Spleen (tissue), 11 donors: ENCODE results near the gene TMEM158. TPM values are rescaled to one million over a fixed set of nuclear protein-coding genes. Genes with fewer than 3 reads are reported as not detected.

ENCODE experiments used
- DNase-seq: peaks from one replicate; pipeline ENCODE4 v3.0.0-alpha.2; 2020
- H3K27ac ChIP-seq, 8 donors: fragments of 200-600 bp; sonication (generic) in 7 of 8; 1 replicate in 4 of 8; 2 replicates in 4 of 8; pipeline versions ENCODE4 v1.5.0 to v1.8.0; 2016 to 2021; ENCODE audit warnings: inconsistent platforms in 4 of 8, mild to moderate bottlenecking in 4 of 8, moderate library complexity in 1 of 8
- H3K27me3 ChIP-seq, 7 donors: fragments of 200-600 bp; sonication (generic) in 6 of 7; replicated peaks in 1 of 7; 1 replicate in 4 of 7; 2 replicates in 3 of 7; pipeline versions ENCODE4 v1.5.0 to v1.8.0; 2016 to 2021; ENCODE audit warnings: inconsistent platforms in 3 of 7, mild to moderate bottlenecking in 1 of 7
- H3K36me3 ChIP-seq, 6 donors: fragments of 200-600 bp; sonication (generic) in 5 of 6; 1 replicate in 4 of 6; 2 replicates in 2 of 6; pipeline versions ENCODE4 v1.5.0 to v1.8.0; 2016 to 2021; ENCODE audit warnings: inconsistent platforms in 2 of 6
- H3K4me1 ChIP-seq, 6 donors: fragments of 200-600 bp; sonication (generic) in 5 of 6; 1 replicate in 3 of 6; 2 replicates in 3 of 6; pipeline versions ENCODE4 v1.5.0 to v1.8.0; 2016 to 2021; ENCODE audit warnings: inconsistent platforms in 3 of 6
- H3K4me3 ChIP-seq, 8 donors: fragments of 200-600 bp; sonication (generic) in 7 of 8; 1 replicate in 4 of 8; 2 replicates in 4 of 8; pipeline versions ENCODE4 v1.5.0 to v1.8.0; 2016 to 2021; ENCODE audit warnings: inconsistent platforms in 4 of 8, mild to moderate bottlenecking in 4 of 8, moderate library complexity in 2 of 8
- H3K9me3 ChIP-seq, 8 donors: fragments of 200-600 bp; sonication (generic) in 7 of 8; 1 replicate in 4 of 8; 2 replicates in 4 of 8; pipeline versions ENCODE4 v1.5.0 to v1.8.0; 2016 to 2021; ENCODE audit warnings: inconsistent platforms in 4 of 8
- CTCF ChIP-seq, 11 experiments: fragments of 200-600 bp in 7 of 11; fragments of 450-650 bp in 4 of 11; sonication (generic) in 4 of 11; IDR thresholded peaks in 8 of 11; conservative IDR thresholded peaks in 3 of 11; 1 replicate in 7 of 11; 2 replicates in 4 of 11; pipeline versions ENCODE4 v1.4.0 to v1.8.0; 2016 to 2021; ENCODE audit warnings: antibody characterized with exemption in 11 of 11, inconsistent platforms in 4 of 11, mild to moderate bottlenecking in 1 of 11
- POLR2A ChIP-seq, 3 donors: fragments of 450-650 bp; IDR thresholded peaks; one replicate each; pipeline ENCODE4 v1.5.1; 2017; ENCODE audit warnings: antibody characterized with exemption in 3 of 3, mild to moderate bottlenecking in 1 of 3
- POLR2AphosphoS5 ChIP-seq, 3 donors: sonication (generic); formaldehyde crosslinking; IDR thresholded peaks; one replicate each; pipeline ENCODE4 v1.5.1; 2017; ENCODE audit warnings: antibody characterized with exemption in 3 of 3
- WGBS, 5 donors: extraction: QIAGEN DNeasy Blood & Tissue Kit in 3 of 5; methylation state at CpG; one replicate each; pipeline versions ENCODE4 v1.1.5 to v1.1.7; 2013 to 2018; 5-methylcytosine and 5-hydroxymethylcytosine counted together
- intact Hi-C: fragments of 100-400 bp; cut with DNase I; formaldehyde crosslinking; loops from one replicate; pipeline ENCODE4 v1.15.0; 2023; ENCODE audit warnings: low total_unique reads
- polyA plus RNA-seq, 3 donors: library from polyadenylated mRNA; stranded (reverse); fragments of 200-250 nt; gene quantifications; one replicate each; pipeline ENCODE4 v1.2.1, GENCODE V29; 2013
- total RNA-seq, 7 donors: library from RNA; depleted of rRNA in 3 of 7; stranded (reverse); fragments of >200 nt in 3 of 7; fragmentation: NEBNext Ultra II Directional in 4 of 7; extraction: Animal tissue kit (Norgen Biotek cat#: 25700) in 4 of 7; gene quantifications; one replicate each; pipeline versions ENCODE4 v1.1.0 to v1.2.1, GENCODE V29; 2016 to 2021
- donor health status: healthy with polysubstance abuse.
- donor health status: DM: no; HTN: no; CAD: no; lungs with moderate emphysema.
- donor health status: DM: no; HTN: no; CAD: no.
- donor health status: Bipolar disorder and iron deficiency.
- donor health status: healthy.
- donor health status: DM: no; HTN: no; CAD: no.
- donor health status: DM: yes; HTN: yes; CAD: no.

The TMEM158 gene
- total and polyA plus RNA-seq, 10 donors, result 0.26 to 1.7 (median 0.79) TPM; not detected in 1

DNA sequence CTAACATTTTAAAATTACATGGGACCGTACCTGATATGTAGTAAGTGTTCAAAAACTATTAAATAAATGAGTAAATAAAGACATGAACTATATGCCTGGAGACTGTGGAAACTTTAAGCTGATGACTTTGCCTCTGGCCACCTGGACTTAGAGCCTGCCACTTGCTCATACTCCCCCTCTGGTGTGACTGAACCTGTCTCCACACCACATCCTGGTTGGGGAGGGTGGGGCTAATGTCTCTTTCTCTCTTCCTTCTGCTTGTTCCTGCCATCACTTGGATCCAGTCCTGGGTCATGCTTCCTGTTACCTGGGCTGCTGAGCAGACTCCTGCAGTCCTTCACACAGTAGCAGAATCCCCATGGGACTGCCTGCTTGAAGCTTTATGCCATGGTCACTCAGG is 8.2 kb upstream of the TMEM158 start:
- H3K27me3 ChIP-seq, result peaks cover 0 to 31% (median 5%) of the 10 kb centered on the region in 7 donors
- intact Hi-C loops, result no loop called here
- no peak overlapping the region for H3K27ac ChIP-seq
- 90 to 100% (median 95%) methylated on average over 1 of the region's 1 CpG for WGBS, 5 donors
- no peaks in the 10 kb centered on the region for H3K36me3 ChIP-seq
- no peaks in the 10 kb centered on the region for H3K4me1 ChIP-seq
- no peak overlapping the region for H3K4me3 ChIP-seq
- TF ChIP-seq POLR2A (IDR thresholded peaks at IDR 0.05) (no peak), POLR2AphosphoS5 (IDR thresholded peaks at IDR 0.05) (no peak), CTCF (IDR thresholded peaks at IDR 0.05 in 8 of 11, conservative IDR thresholded peaks at IDR 0.05 in 3 of 11) (no peak)
- no peak for DNase-seq
- H3K9me3 ChIP-seq, result peaks cover 0 to 6% (median 1%) of the 10 kb centered on the region in 8 donors

DNA sequence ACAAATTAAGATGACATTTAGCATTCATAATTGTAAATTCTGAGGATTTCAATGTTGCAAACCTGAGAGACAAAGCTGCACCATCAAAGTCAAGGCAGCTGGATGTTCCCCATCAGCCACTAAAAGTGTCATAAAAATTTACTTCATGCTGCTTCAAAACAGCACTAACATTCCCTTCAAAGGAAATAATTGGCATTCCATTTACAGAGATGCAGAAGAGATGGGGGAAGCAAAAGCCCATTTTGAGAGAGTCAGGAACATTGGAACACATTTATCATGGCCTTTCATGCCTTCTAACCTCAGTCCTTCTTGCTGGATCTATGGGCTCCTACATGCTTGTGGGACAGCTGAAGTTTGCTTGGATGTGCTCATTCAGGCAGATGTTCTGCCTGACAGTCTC is 6.4 kb upstream of the TMEM158 start:
- peaks cover 0 to 46% (median 12%) of the 10 kb centered on the region in 7 donors for H3K27me3 ChIP-seq
- H3K4me1 ChIP-seq, result no peaks in the 10 kb centered on the region
- intact Hi-C loops, result no loop called here
- no peak overlapping the region for H3K27ac ChIP-seq
- H3K36me3 ChIP-seq, result no peaks in the 10 kb centered on the region
- no peak overlapping the region for H3K4me3 ChIP-seq
- TF ChIP-seq CTCF (IDR thresholded peaks at IDR 0.05 in 8 of 11, conservative IDR thresholded peaks at IDR 0.05 in 3 of 11), result no peak
- no peak for TF ChIP-seq POLR2AphosphoS5 (IDR thresholded peaks at IDR 0.05)
- TF ChIP-seq POLR2A (IDR thresholded peaks at IDR 0.05), result no peak
- peaks cover 0 to 6% (median 1%) of the 10 kb centered on the region in 8 donors for H3K9me3 ChIP-seq
- DNase-seq, result no peak

DNA sequence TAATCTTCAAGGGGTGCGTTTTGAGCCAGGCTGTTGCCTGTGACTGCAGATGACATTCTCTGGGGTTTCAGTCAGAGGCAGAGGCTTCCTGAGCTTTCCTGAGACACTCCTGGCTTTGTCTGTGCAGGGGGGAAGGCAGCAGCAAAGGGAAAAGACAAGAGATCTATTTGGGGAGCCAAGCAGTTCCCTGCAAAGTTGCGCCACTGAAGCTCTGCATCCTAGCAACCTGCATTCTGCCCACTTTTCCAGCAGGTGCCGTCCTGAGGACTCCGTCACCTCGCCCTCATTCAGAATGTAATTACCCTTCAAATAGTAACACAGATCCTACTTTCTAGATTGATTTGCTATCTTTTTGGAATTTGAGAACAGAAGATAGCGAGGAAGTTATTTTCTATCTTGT is 1.9 kb upstream of the TMEM158 start:
- intact Hi-C loops, result loop anchor here (5.0 kb wide), 1 partner anchor 274 kb away; no protein-coding TSS in a partner anchor
- WGBS, 5 donors, result 86 to 94% (median 89%) methylated on average over 6 of the region's 6 CpGs

More for the DNA sequence above, 1.9 kb upstream of the TMEM158 start:
- no peak overlapping the region for H3K4me3 ChIP-seq
- H3K9me3 ChIP-seq, result no peaks in the 10 kb centered on the region
- no peak for DNase-seq
- no peaks in the 10 kb centered on the region for H3K36me3 ChIP-seq
- H3K27ac ChIP-seq, result no peak overlapping the region
- peaks cover 4 to 19% (median 13%) of the 10 kb centered on the region in 6 donors for H3K4me1 ChIP-seq
- no peak for TF ChIP-seq CTCF (IDR thresholded peaks at IDR 0.05 in 8 of 11, conservative IDR thresholded peaks at IDR 0.05 in 3 of 11)
- TF ChIP-seq POLR2A (IDR thresholded peaks at IDR 0.05), result no peak
- TF ChIP-seq POLR2AphosphoS5 (IDR thresholded peaks at IDR 0.05), result no peak
- peaks cover 3 to 90% (median 42%) of the 10 kb centered on the region in 7 donors for H3K27me3 ChIP-seq
